Measurements from ENCODE around the gene SGK1.
"Not testable (repeated sequence)": the region's sequence is repeated elsewhere in the genome, so short reads cannot be mapped to it uniquely, and the experiment has no call there.

The SGK1 gene

GRCh38 chr6:134187154-134187553 is 130.8 kb downstream of the SGK1 start:
- TF ChIP-seq MAX (IDR thresholded peaks at IDR 0.05; ENCODE audit: low read depth, low read length) (no peak), CTCF (IDR thresholded peaks at IDR 0.05; ENCODE audit: low read depth, low read length) (no peak), POLR2A (IDR thresholded peaks at IDR 0.05; ENCODE audit: extremely low read depth, insufficient read length) (no peak), MYC (IDR thresholded peaks at IDR 0.05; ENCODE audit: low read depth, low read length) (no peak)
- DNase-seq (ENCODE audit: low read depth) = no peak
- H3K4me3 ChIP-seq (ENCODE audit: low read depth, low read length) = no peak overlapping the region

DNA sequence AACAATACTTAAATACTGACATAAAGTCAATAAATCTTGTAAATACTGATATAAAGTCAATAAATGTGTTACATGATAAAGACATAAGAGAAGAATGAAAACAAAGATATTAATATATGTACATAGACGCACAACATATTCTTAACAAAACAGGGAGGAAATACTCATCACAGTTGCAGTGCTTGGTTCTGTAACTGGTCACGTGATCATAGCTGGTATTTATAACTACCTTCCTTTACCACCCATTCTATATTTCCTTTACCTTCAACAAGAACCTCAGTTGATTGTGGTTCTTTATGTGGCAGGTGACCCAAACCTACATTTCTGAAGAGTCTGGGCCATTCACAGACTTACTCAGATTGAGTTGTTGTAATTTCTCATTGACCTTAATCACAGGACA is 131.6 kb downstream of the SGK1 start:
- no peak overlapping the region for H3K4me3 ChIP-seq (ENCODE audit: low read depth, low read length)
- TF ChIP-seq POLR2A (IDR thresholded peaks at IDR 0.05; ENCODE audit: extremely low read depth, insufficient read length) (no peak), MAX (IDR thresholded peaks at IDR 0.05; ENCODE audit: low read depth, low read length) (no peak), CTCF (IDR thresholded peaks at IDR 0.05; ENCODE audit: low read depth, low read length) (no peak)
- DNase-seq (ENCODE audit: low read depth) = no peak

GRCh38 chr6:134185277-134185676 is 132.6 kb downstream of the SGK1 start:
- no peak for DNase-seq (ENCODE audit: low read depth)

DNA sequence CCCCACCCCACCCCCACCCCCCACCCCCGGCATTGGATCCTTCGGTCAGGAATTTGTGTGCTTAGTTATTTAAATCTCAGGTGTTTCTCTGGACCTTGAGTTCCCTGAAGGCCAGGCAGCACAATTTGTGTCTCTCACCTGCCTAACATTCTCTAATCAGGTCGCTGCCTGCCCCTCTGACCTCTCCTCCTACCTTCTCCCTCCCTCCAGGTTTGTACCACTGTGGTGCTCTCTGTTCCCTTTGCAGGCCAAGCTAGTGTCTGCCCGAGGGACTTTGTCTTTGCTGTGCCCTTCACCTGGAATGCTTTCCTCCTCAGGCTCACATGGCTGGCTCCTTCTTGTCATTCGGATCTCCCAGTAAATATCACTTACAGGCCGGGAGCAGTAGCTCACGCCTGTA is 134.1 kb downstream of the SGK1 start:
- TF ChIP-seq POLR2A (IDR thresholded peaks at IDR 0.05; ENCODE audit: extremely low read depth, insufficient read length) = no peak
- no peak for TF ChIP-seq MYC (IDR thresholded peaks at IDR 0.05; ENCODE audit: low read depth, low read length)
- TF ChIP-seq MAX (IDR thresholded peaks at IDR 0.05; ENCODE audit: low read depth, low read length) = no peak
- no peak for TF ChIP-seq CTCF (IDR thresholded peaks at IDR 0.05; ENCODE audit: low read depth, low read length)
- H3K4me3 ChIP-seq (ENCODE audit: low read depth, low read length) = no peak overlapping the region
- no peak for DNase-seq (ENCODE audit: low read depth)

More at GRCh38 chr6:134185277-134185676, 132.6 kb downstream of the SGK1 start:
- no peak for TF ChIP-seq MAX (IDR thresholded peaks at IDR 0.05; ENCODE audit: low read depth, low read length)
- TF ChIP-seq POLR2A (IDR thresholded peaks at IDR 0.05; ENCODE audit: extremely low read depth, insufficient read length) = no peak
- no peak for TF ChIP-seq MYC (IDR thresholded peaks at IDR 0.05; ENCODE audit: low read depth, low read length)
- TF ChIP-seq CTCF (IDR thresholded peaks at IDR 0.05; ENCODE audit: low read depth, low read length) = no peak
- no peak overlapping the region for H3K4me3 ChIP-seq (ENCODE audit: low read depth, low read length)

DNA sequence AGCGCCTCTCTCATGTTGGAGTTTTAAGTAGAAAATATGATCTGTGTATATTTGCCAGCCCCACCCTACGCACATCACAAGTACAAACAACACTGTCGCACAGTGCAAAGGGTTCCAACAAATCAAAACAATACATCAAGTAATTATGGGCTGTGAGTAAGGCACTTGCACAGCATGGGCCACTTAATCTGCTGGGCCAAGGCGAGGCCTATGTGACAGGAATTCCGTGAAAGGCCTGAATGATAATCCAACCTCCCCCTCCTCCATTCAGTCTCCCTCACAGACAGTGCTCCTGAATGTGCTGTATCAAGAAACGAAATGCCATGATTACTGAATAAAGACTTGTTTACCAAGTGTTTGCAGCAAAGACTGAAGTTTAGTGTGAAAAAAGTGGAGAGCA is 135.4 kb downstream of the SGK1 start:
- TF ChIP-seq MYC (IDR thresholded peaks at IDR 0.05; ENCODE audit: low read depth, low read length) (no peak), MAX (IDR thresholded peaks at IDR 0.05; ENCODE audit: low read depth, low read length) (no peak), POLR2A (IDR thresholded peaks at IDR 0.05; ENCODE audit: extremely low read depth, insufficient read length) (no peak), CTCF (IDR thresholded peaks at IDR 0.05; ENCODE audit: low read depth, low read length) (no peak)
- no peak for DNase-seq (ENCODE audit: low read depth)
- H3K4me3 ChIP-seq (ENCODE audit: low read depth, low read length) = no peak overlapping the region

GRCh38 chr6:134181726-134182125 is 136.2 kb downstream of the SGK1 start:
- H3K4me3 ChIP-seq (ENCODE audit: low read depth, low read length) = not testable (repeated sequence)

GRCh38 chr6:134181251-134181650 is 136.7 kb downstream of the SGK1 start:
- DNase-seq (ENCODE audit: low read depth); H3K4me3 ChIP-seq (ENCODE audit: low read depth, low read length): not testable (repeated sequence)

More at GRCh38 chr6:134181726-134182125, 136.2 kb downstream of the SGK1 start:
- not testable (repeated sequence) for DNase-seq (ENCODE audit: low read depth)

- not testable (repeated sequence) for DNase-seq (ENCODE audit: low read depth)
Measured at GRCh38 chr6:134180540-134180939, 137.4 kb downstream of the SGK1 start.

More at GRCh38 chr6:134180540-134180939, 137.4 kb downstream of the SGK1 start:
- not testable (repeated sequence) for H3K4me3 ChIP-seq (ENCODE audit: low read depth, low read length)
